Gastroesophageal sphincter (tissue), 3 donors: ENCODE data around the gene DDIT4.

Experiments
- POLR2A ChIP-seq, 2 donors: fragments of 450-650 bp; IDR thresholded peaks; one replicate each; pipeline ENCODE4 v1.6.1; 2017; ENCODE audit warnings: antibody characterized with exemption in 2 of 2, mild to moderate bottlenecking in 2 of 2, moderate library complexity in 1 of 2
- TF ChIP-seq, protein P1 (sequence below), 4 experiments: fragments of 200-600 bp in 2 of 4; fragments of 450-650 bp in 2 of 4; sonication (generic) in 1 of 4; IDR thresholded peaks; one replicate each; pipeline ENCODE4 v1.5.1; 2017 to 2019; ENCODE audit warnings: antibody characterized with exemption in 4 of 4, mild to moderate bottlenecking in 2 of 4, moderate library complexity in 2 of 4

- TF ChIP-seq, protein P1, sequence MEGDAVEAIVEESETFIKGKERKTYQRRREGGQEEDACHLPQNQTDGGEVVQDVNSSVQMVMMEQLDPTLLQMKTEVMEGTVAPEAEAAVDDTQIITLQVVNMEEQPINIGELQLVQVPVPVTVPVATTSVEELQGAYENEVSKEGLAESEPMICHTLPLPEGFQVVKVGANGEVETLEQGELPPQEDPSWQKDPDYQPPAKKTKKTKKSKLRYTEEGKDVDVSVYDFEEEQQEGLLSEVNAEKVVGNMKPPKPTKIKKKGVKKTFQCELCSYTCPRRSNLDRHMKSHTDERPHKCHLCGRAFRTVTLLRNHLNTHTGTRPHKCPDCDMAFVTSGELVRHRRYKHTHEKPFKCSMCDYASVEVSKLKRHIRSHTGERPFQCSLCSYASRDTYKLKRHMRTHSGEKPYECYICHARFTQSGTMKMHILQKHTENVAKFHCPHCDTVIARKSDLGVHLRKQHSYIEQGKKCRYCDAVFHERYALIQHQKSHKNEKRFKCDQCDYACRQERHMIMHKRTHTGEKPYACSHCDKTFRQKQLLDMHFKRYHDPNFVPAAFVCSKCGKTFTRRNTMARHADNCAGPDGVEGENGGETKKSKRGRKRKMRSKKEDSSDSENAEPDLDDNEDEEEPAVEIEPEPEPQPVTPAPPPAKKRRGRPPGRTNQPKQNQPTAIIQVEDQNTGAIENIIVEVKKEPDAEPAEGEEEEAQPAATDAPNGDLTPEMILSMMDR (IDR thresholded peaks at IDR 0.05): no peak
- no peak for TF ChIP-seq POLR2A (IDR thresholded peaks at IDR 0.05)
These were observed 11.8 kb upstream of the DDIT4 start for GRCh38 chr10:72261784-72262404.
